Endothelial cell of umbilical vein (primary cell): ENCODE data around the gene FOXN1. TPM values are rescaled to one million over a fixed set of nuclear protein-coding genes. Genes with fewer than 3 reads are reported as not detected.

ENCODE experiments used
- BruUV-seq: library from RNA; stranded (reverse); fragments of 400-500 nt; replicated peaks from 2 replicates; lab custom pipeline; 2021; lab: Mats Ljungman, UMichigan
- CTCF ChIA-PET: fragments of 300-600, 350-600 bp; sonication (Branson Sonifier 250); formaldehyde crosslinking; loops from one replicate; lab custom pipeline; 2021; ENCODE audit warnings: antibody characterized with exemption, inconsistent platforms; lab: Charles Lee
- POLR2A ChIA-PET: fragments of 300-600, 350-600 bp; sonication (Branson Sonifier 250); formaldehyde crosslinking; loops from one replicate; lab custom pipeline; 2021; ENCODE audit warnings: antibody characterized with exemption, inconsistent platforms; lab: Charles Lee
- DNase-seq: peaks from one replicate; pipeline ENCODE4 v3.0.0-alpha.2; 2011; ENCODE audit warnings: low read depth, low spot score
- FAIRE-seq: peaks from 2 replicates; lab custom pipeline; 2011; peaks lifted over from hg19 to GRCh38; lab: Jason Lieb, UNC
- H2AFZ ChIP-seq: 2 replicates; pipeline ENCODE4 v1.6.0; 2012; ENCODE audit warnings: low read depth, low read length, control low read depth, inconsistent platforms
- H3K27ac ChIP-seq: 2 replicates; pipeline ENCODE4 v1.5.1; 2011; ENCODE audit warnings: low read depth, mild to moderate bottlenecking, control low read depth, low read length, moderate library complexity; ENCODE audit not compliant: insufficient read depth
- H3K27me3 ChIP-seq, 2 experiments: 2 replicates each; pipeline versions ENCODE4 v1.6.0 to v1.6.1; 2011; ENCODE audit warnings: low read length in 2 of 2, mixed read lengths in 1 of 2; ENCODE audit not compliant: control insufficient read depth in 2 of 2, insufficient read depth in 2 of 2
- H3K36me3 ChIP-seq, 2 experiments: 2 replicates in 1 of 2; 3 replicates in 1 of 2; pipeline ENCODE4 v1.5.1; 2011; ENCODE audit warnings: low read length in 2 of 2, mild to moderate bottlenecking in 1 of 2, moderate library complexity in 1 of 2; ENCODE audit not compliant: control insufficient read depth in 2 of 2, insufficient read depth in 2 of 2; ENCODE audit errors: extremely low read depth in 1 of 2
- H3K4me1 ChIP-seq: 3 replicates; pipeline ENCODE4 v1.5.1; 2011; ENCODE audit warnings: mild to moderate bottlenecking, low read length; ENCODE audit not compliant: control insufficient read depth, insufficient read depth; ENCODE audit errors: extremely low read depth
- H3K4me2 ChIP-seq: 2 replicates; pipeline ENCODE4 v1.6.1; 2011; ENCODE audit warnings: low read length, control low read depth, mixed read lengths; ENCODE audit not compliant: insufficient read depth
- H3K4me3 ChIP-seq, 3 experiments: fragments of 200-600 bp in 1 of 3; sonication (generic), shearing (Covaris generic) in 1 of 3; replicated peaks in 1 of 3; 2 replicates each; pipeline ENCODE4 v1.5.1; 2011 to 2016; ENCODE audit warnings: control low read depth in 3 of 3, low read length in 3 of 3, mild to moderate bottlenecking in 2 of 3, inconsistent platforms in 1 of 3, low read depth in 1 of 3, moderate library complexity in 1 of 3; ENCODE audit not compliant: insufficient read depth in 1 of 3
- H3K79me2 ChIP-seq: 2 replicates; pipeline ENCODE4 v1.6.0; 2012; ENCODE audit warnings: low read length, inconsistent platforms; ENCODE audit not compliant: control insufficient read depth, insufficient read depth
- H3K9ac ChIP-seq: replicated peaks from 2 replicates; pipeline ENCODE3; 2011; ENCODE audit warnings: low read length, control low read depth; ENCODE audit not compliant: insufficient read depth; ENCODE audit errors: extremely low read depth
- H3K9me1 ChIP-seq: replicated peaks from 3 replicates; pipeline ENCODE4 v1.6.0; 2011; ENCODE audit warnings: mild to moderate bottlenecking, low read length; ENCODE audit not compliant: control insufficient read depth, insufficient read depth; ENCODE audit errors: extremely low read depth
- H3K9me3 ChIP-seq: replicated peaks from 2 replicates; pipeline ENCODE4 v1.5.1; 2012; ENCODE audit warnings: low read length, inconsistent platforms; ENCODE audit not compliant: control insufficient read depth, insufficient read depth
- H4K20me1 ChIP-seq: replicated peaks from 2 replicates; pipeline ENCODE3; 2011; ENCODE audit warnings: mild to moderate bottlenecking, low read length; ENCODE audit not compliant: control insufficient read depth, insufficient read depth; ENCODE audit errors: extremely low read depth
- CTCF ChIP-seq, 2 donors: IDR thresholded peaks; 1 replicate in 1 of 2; 2 replicates in 1 of 2; pipeline ENCODE4 v1.5.1; 2011; ENCODE audit warnings: low read length in 2 of 2, mild to moderate bottlenecking in 2 of 2, moderate library complexity in 2 of 2, control low read depth in 1 of 2, inconsistent platforms in 1 of 2, low read depth in 1 of 2; ENCODE audit not compliant: insufficient read depth in 1 of 2; ENCODE audit errors: extremely low read depth in 1 of 2
- EZH2 ChIP-seq: IDR thresholded peaks from 2 replicates; pipeline ENCODE4 v1.6.1; 2012; ENCODE audit warnings: borderline replicate concordance, low read depth, mild to moderate bottlenecking, moderate library complexity, low read length, inconsistent platforms; ENCODE audit not compliant: severe bottlenecking
- FOS ChIP-seq: IDR thresholded peaks from 2 replicates; pipeline ENCODE4 v1.6.1; 2011; ENCODE audit warnings: mild to moderate bottlenecking, low read length, moderate library complexity, borderline replicate concordance; ENCODE audit not compliant: insufficient read depth
- GATA2 ChIP-seq: IDR thresholded peaks from 2 replicates; pipeline ENCODE4 v1.7.0; 2011; ENCODE audit warnings: low read depth, mild to moderate bottlenecking, moderate library complexity, mixed read lengths, low read length; ENCODE audit not compliant: insufficient read length, insufficient read depth
- JUN ChIP-seq: IDR thresholded peaks from 2 replicates; pipeline ENCODE4 v1.6.1; 2011; ENCODE audit warnings: borderline replicate concordance, low read depth; ENCODE audit not compliant: insufficient read length, insufficient read depth
- MAX ChIP-seq: IDR thresholded peaks from 2 replicates; pipeline ENCODE4 v1.6.1; 2011; ENCODE audit not compliant: insufficient read depth, insufficient read length
- MYC ChIP-seq: IDR thresholded peaks from one replicate; pipeline ENCODE4 v1.6.1; 2011; ENCODE audit warnings: mild to moderate bottlenecking, low read depth, low read length
- POLR2A ChIP-seq: IDR thresholded peaks from 2 replicates; pipeline ENCODE4 v1.6.1; 2012; ENCODE audit warnings: low read depth, mild to moderate bottlenecking, control low read depth, low read length
- POLR2AphosphoS5 ChIP-seq: IDR thresholded peaks from 2 replicates; pipeline ENCODE4 v1.6.1; 2012; ENCODE audit warnings: low read depth, mild to moderate bottlenecking, control low read depth, low read length, moderate library complexity; ENCODE audit not compliant: insufficient read depth
- dilution Hi-C: fragments of 300-500 bp; cut with MboI; formaldehyde crosslinking; loops from one replicate; pipeline ENCODE4 v1.15.0; 2019; ENCODE audit warnings: low sequenced_read_pairs; ENCODE audit not compliant: extremely low pct_ligation_motif_present
- intact Hi-C: fragments of 100-400 bp; cut with micrococcal nuclease; formaldehyde crosslinking; loops from one replicate; pipeline ENCODE4 v1.10.0; 2022
- polyA plus RNA-seq, 4 experiments: library from polyadenylated mRNA; depleted of rRNA in 3 of 4; stranded (reverse) in 3 of 4; unstranded in 1 of 4; fragments of >200 nt; gene quantifications; 2 replicates each; pipeline versions ENCODE4 v1.2.1 to v1.2.3, GENCODE V29; 2011 to 2012; ENCODE audit warnings: missing spikeins in 1 of 4
- total RNA-seq: library from RNA; stranded (reverse); gene quantifications from 2 replicates; pipeline ENCODE4 v1.2.3, GENCODE V29; 2021

The FOXN1 gene
- total and polyA plus RNA-seq, 2 donors (not counting 3 experiments of a cell fraction or from before 2014, with no cell fraction given): not detected

GRCh38 chr17:28491286-28491685 lies 14.9 kb upstream of the FOXN1 start:
- H3K9ac ChIP-seq: no peak overlapping the region
- H3K9me3 ChIP-seq: no peaks in the 10 kb centered on the region
- no peaks in the 10 kb centered on the region for H4K20me1 ChIP-seq
- peaks cover 0 to 3% of the 10 kb centered on the region in 2 experiments for H3K27me3 ChIP-seq
- intact Hi-C loops: no loop called here
- BruUV-seq: no TSS peak
- FAIRE-seq (no peak), DNase-seq (no peak)
- ChIA-PET POLR2A (no interaction called here), CTCF (no interaction called here)
- H3K27ac ChIP-seq: no peak overlapping the region
- H2AFZ ChIP-seq: no peak overlapping the region
- H3K36me3 ChIP-seq: no peaks in the 10 kb centered on the region
- no peak overlapping the region for H3K4me2 ChIP-seq
- H3K79me2 ChIP-seq: no peaks in the 10 kb centered on the region
- dilution Hi-C loops: no loop called here
- H3K4me1 ChIP-seq: no peaks in the 10 kb centered on the region
- TF ChIP-seq POLR2AphosphoS5: no peak
- no peak for TF ChIP-seq POLR2A
- TF ChIP-seq EZH2: no peak
- no peak for TF ChIP-seq FOS
- no peak for TF ChIP-seq MYC
- no peak for TF ChIP-seq CTCF (IDR thresholded peaks at IDR 0.05; ENCODE audit: extremely low read depth in 1 of 2, insufficient read depth in 1 of 2, low read depth in 1 of 2, low read length in 2 of 2)
- no peak for TF ChIP-seq MAX
- TF ChIP-seq JUN: no peak
- TF ChIP-seq GATA2: no peak
- no peaks in the 10 kb centered on the region for H3K9me1 ChIP-seq
- no peak overlapping the region for H3K4me3 ChIP-seq
